Activated gamma-delta T cell (primary cell): ENCODE data around the gene AGBL1.

Experiments used
- DNase-seq: peaks from one replicate; lab custom pipeline; 2025; lab: John Stamatoyannopoulos, UW

AGBL1 gene

GRCh38 chr15:86813892-86814291 is 734.2 kb downstream of the AGBL1 start:
- DNase-seq: no peak

DNA sequence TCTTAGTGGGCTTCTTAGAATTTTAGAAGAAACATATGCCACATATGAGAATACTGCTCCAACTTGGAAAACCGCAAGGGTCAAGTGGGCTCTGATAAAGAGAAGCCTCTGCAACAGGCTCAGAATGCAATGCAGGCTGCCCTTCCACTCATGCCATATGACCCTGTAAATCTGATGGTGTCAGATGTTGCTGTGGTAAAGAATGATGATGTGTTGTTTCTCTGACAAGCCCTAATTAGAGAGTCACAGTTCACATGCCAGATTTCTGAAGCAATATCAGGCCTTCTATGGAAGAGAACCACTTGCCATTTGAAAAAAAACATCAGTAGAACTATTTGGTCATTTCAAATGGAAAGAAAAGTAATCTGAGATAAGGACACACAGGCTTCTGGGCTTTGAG is 749.6 kb downstream of the AGBL1 start:
- DNase-seq: no peak

DNA sequence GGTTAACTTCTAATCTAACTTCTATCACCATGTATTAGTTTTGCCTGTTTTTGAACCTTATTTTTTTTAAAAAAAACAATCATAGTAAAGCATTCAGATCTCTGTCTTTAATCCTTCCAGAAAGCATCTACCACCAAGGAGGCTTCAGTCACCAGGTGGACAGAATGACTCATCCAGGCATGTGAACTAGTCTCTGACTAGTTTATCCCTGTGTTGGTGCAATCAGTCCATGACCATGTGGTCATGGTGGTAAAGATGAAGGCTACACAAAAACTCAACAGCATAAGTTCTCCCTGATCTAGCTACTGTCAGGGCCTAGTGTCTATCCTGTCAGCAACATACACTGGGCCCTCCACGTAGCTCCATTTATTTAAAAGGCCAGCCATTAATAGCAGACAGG is 750.6 kb downstream of the AGBL1 start:
- no peak for DNase-seq

- no peak for DNase-seq
Measured at GRCh38 chr15:86833595-86833994, 753.9 kb downstream of the AGBL1 start.

- DNase-seq: no peak
Measured at GRCh38 chr15:86834115-86834863, 754.6 kb downstream of the AGBL1 start.

- DNase-seq: no peak
Measured at GRCh38 chr15:86837294-86838061, 757.8 kb downstream of the AGBL1 start.

- no peak for DNase-seq
Measured at GRCh38 chr15:86839502-86839901, 759.8 kb downstream of the AGBL1 start.

- no peak for DNase-seq
Measured at GRCh38 chr15:86840996-86841395, 761.3 kb downstream of the AGBL1 start.

DNA sequence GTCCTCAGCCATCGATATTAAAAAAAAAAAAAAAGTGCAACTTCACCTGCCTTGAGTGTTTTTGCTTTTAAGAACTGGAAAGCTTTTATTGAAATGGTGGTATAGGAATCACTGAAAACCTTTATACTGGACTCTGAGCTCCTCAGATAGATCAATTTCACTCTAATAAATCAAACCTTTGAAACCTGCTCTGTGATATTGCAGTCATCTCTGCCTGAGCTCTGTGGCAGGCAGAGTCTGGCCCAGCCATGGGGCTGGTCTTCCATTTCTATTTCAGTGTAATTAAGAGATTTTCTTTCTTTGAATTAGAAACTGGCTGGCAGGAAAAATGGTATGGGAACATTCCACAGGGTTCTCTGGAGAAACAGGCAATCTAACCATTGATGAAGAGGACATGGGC is 762.5 kb downstream of the AGBL1 start:
- no peak for DNase-seq

- DNase-seq: no peak
Measured at GRCh38 chr15:86846036-86846435, 766.4 kb downstream of the AGBL1 start.

- DNase-seq: no peak
Measured at GRCh38 chr15:86849136-86849535, 769.5 kb downstream of the AGBL1 start.

DNA sequence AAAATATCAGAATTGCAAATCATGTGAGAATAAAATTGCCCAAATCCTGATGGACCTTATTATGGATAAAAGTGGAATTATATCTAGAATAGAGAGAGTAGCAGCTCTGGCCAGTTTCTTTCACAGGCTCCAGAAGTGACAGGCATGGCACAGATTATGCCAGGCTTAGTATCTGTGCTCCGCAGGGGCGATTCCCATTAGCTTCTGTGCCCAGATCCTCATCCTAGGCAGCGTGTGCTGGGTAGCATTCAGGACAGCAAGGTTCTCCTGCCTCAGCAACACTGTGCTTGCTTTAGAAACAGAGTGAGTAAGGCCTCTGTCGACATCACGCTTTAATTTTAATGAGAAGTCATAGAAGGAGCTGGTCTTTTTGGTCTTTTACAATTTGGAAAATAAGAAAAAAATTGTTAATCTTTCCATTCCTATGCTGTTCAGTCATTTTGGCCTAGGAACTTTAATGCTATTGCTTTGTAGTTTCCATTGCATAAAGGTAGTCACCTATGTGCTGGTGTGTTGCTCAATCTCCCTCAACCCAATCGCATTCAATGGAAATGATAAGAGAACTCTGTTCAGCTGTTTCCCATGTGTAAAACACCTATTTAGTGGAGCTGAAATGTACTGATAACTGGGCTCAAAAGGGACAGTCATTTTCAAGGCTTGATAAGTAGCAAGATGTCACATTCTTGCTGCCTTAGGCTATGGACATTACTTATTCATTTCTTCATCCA is 770.1 kb downstream of the AGBL1 start:
- no peak for DNase-seq

DNA sequence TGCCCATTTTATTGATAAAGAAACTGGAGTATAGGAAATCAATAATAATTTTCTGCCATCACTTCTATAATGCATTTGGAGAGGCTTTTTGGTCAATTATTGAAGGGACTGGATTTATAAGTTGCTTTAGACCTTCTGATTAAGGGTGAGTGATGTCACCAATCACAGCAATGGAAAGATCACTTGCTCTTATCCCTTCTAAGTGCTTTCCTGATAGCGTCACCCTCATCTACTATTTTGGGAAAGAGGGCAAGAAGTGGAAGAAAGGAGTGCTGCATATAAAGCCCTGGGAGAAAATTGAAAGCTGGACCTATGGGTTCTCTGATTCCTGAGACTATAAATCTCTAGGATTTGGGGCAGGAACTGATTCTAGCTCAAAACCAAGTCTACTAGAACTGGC is 771.3 kb downstream of the AGBL1 start:
- DNase-seq: no peak

DNA sequence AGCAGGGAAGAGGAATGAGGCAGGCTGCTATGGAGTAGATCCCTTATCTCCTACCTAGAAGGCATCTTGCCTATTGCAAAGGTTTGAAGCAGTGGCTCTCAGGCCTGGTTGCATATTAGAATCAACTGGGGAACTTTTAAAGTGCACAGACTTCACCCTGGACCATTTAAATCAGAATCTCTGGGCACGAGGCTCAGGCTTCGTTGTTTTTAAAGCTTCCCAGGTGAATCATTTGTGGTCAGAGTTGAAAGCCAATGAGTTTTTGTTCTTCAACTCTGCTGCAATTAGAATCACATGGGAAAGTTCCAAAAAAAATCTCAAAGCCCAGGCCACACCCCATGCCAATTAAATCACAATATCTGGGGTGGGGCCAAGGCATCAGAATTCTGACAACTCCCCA is 773.1 kb downstream of the AGBL1 start:
- no peak for DNase-seq

DNA sequence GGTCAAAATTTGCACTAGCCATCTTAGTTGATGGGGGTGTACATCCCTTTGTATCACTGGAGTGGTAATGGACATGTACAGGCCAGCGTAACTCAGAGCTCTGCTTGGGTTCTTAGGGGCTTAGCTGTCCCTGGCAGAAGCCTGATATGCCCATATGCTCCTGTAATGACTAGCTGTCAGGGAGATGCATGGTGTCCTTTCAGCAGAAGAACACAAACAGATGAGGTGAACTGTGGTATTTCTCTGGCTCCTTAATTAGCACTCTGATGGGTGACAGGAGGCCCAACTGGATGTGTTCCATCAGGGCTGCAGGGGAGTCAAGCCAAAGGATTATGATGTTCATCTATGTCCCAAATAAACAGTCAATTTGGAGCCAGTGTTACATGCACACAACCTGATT is 774.5 kb downstream of the AGBL1 start:
- DNase-seq: no peak

GRCh38 chr15:86855307-86856291 is 775.9 kb downstream of the AGBL1 start:
- DNase-seq: no peak

GRCh38 chr15:86857701-86858100 is 778.0 kb downstream of the AGBL1 start:
- no peak for DNase-seq

DNA sequence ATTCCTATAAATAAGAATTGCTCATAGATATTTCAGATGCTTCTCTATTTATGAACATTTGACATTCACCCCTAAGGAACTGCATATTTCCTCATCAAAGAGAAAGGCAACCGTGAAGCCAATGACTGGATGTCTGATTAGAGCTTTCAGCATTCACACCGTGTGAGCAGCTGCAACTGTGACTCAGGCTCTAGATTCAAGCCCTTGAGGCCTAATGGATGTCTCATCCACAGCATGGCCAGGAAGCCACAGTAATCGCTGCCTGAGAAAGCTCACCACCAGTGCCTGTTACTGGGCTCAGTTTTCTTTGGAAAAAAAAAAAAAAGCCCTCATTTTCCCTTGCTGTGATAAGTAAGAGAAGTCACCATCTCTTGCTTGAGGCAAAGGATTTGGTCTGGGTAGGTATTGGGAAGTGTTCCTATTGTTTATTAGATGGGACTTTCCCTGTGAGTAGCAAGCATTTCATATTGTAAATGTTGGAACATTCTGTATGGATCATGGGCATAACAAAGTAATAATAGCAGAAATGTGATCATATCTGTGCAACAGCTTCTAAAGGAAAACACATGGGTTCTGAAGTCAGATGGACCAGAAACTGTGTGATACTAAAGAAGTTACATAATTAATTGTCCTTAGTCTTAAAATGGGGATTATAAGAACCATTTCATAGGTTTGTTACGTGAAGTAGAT is 783.7 kb downstream of the AGBL1 start:
- no peak for DNase-seq

- DNase-seq: no peak
Measured at GRCh38 chr15:86865920-86866319, 786.2 kb downstream of the AGBL1 start.

DNA sequence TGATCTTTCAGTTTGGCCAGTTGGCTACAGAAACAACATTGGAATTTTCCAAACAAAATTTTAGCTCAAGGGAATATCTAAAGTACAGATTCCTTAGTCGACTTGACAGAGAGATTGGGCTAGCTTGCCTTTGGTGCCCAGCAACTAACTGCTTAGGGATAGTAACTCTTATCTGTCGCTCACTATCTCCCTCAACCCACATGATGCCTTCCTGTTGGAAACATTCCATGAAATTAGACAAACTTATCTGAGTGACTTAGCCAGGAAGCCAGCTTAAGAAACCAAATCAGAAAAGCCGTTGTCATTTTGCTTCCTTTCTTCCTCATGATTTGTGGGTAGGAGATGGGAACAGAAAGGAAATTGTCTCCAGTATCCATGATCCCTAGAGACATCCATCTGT is 791.2 kb downstream of the AGBL1 start:
- DNase-seq: no peak

- no peak for DNase-seq
Measured at GRCh38 chr15:86871964-86872363, 792.3 kb downstream of the AGBL1 start.
